NCI-H2029 (cell line): ENCODE measurements around the gene HOXC9.

Experiments
- DNase-seq: peaks from one replicate; lab custom pipeline; 2025; lab: John Stamatoyannopoulos, UW

Gene HOXC9

DNA sequence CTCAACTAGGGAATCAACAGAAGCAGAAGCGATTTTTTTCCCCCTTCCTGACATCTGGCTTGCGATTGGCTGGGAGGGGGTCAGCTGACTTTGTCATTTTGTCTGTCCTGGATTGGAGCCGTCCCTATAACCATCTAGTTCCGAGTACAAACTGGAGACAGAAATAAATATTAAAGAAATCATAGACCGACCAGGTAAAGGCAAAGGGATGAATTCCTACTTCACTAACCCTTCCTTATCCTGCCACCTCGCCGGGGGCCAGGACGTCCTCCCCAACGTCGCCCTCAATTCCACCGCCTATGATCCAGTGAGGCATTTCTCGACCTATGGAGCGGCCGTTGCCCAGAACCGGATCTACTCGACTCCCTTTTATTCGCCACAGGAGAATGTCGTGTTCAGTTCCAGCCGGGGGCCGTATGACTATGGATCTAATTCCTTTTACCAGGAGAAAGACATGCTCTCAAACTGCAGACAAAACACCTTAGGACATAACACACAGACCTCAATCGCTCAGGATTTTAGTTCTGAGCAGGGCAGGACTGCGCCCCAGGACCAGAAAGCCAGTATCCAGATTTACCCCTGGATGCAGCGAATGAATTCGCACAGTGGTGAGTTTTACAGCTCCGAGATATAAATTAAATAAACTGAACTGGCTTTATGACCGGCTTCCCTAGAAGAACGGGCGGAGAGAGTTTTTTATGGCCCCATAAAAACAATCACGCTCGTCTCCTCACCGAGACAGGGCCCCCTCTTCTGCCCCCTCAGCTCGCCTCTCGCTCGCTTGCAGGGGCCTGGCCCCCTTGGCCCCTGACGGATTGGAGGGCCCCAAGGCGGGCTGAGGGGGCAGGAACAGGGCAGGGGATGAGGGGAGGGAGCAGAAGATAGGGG is 28.6 kb downstream of the HOXC9 start, which contains the start of gene HOXC6:
Gene HOXC6, plus strand, starts transcription at position 127 of the 888 bp plus-strand sequence. Its CDS starts 82 bp downstream, at position 209.
- no peak for DNase-seq

DNA sequence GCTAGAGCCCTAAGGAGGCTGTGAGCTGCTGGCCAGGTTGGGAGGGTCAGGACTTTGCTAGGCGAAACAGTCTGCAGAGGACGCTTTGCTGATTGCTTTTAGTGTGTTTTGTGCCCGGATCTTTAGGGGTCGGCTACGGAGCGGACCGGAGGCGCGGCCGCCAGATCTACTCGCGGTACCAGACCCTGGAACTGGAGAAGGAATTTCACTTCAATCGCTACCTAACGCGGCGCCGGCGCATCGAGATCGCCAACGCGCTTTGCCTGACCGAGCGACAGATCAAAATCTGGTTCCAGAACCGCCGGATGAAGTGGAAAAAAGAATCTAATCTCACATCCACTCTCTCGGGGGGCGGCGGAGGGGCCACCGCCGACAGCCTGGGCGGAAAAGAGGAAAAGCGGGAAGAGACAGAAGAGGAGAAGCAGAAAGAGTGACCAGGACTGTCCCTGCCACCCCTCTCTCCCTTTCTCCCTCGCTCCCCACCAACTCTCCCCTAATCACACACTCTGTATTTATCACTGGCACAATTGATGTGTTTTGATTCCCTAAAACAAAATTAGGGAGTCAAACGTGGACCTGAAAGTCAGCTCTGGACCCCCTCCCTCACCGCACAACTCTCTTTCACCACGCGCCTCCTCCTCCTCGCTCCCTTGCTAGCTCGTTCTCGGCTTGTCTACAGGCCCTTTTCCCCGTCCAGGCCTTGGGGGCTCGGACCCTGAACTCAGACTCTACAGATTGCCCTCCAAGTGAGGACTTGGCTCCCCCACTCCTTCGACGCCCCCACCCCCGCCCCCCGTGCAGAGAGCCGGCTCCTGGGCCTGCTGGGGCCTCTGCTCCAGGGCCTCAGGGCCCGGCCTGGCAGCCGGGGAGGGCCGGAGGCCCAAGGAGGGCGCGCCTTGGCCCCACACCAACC is 29.8 kb downstream of the HOXC9 start:
- no peak for DNase-seq

DNA sequence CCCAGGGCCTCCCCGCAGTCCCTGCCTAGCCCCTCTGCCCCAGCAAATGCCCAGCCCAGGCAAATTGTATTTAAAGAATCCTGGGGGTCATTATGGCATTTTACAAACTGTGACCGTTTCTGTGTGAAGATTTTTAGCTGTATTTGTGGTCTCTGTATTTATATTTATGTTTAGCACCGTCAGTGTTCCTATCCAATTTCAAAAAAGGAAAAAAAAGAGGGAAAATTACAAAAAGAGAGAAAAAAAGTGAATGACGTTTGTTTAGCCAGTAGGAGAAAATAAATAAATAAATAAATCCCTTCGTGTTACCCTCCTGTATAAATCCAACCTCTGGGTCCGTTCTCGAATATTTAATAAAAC is 30.5 kb downstream of the HOXC9 start:
- DNase-seq: no peak

DNA sequence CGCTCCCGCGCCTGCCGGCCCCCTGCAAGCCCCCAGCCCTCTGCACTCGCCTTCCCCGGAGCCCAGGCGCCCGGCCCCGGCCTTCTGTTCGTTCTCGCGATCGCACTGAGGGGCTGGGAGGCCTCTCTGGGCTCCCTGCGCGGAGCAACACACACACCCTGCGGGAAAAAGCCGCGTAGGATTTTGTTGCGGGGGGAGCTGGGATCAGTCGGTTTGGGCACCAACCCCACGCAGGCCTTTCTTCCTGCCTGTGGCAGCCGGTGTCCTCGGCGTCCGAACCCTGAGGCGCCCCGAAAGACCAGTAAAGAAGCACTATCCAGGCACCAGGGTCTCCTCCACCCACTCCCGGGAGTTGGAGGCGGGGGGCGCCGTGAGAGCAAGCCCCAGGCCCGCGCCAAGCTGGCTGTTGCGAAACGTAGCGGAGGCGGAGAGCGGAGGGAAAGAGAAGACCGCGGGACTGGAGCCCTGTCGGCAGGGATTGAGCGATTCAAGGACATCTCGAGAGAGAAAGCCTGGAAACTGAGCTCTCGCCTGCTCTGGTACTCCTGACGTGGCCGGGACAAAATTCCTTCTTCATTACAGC is 31.0 kb downstream of the HOXC9 start:
- no peak for DNase-seq

DNA sequence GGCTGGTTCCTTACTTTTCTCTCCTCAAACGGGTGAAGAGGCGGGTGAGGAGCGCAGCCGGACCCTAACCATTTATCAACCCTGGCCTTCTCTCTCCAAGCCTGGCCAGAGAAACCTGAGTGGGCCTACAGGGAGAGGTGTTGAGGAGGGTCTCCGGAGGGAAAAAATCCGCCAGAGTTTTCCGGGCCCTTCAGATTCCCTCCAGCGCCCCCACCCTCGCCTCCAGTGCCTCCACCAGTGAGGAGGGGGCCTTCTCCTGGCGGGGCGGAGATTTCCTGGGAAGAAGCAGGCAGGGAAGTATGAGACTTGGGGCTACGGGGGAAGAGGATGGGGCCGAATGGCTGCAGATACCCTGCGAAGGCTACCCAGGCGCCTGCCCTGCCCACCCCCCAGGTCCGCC is 31.5 kb downstream of the HOXC9 start:
- no peak for DNase-seq

DNA sequence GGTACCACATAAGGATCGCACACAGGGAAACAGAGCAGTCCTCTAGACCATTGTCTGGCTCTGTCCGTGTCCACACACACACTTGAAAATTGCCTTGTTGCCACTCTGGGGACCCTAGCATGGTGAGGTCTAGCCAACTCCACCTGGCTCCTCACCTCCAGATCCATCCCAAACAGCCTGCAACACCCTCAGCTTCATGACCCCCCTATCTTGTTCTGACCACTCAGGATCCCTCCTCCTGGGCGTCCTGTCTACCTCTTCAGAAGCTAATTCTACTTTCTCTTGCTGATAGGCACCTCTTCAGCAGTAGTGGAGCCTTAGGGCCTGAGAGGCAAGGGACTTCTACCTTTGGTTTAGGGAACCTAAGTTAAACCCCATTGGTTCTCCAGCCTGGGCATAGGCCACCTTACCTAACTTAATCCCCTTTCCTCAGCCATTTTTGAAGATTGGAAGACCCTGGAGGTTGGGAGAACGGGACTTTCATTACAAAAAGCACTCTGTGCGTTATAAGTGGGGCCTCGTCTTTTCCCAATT is 32.2 kb downstream of the HOXC9 start:
- DNase-seq: no peak

DNA sequence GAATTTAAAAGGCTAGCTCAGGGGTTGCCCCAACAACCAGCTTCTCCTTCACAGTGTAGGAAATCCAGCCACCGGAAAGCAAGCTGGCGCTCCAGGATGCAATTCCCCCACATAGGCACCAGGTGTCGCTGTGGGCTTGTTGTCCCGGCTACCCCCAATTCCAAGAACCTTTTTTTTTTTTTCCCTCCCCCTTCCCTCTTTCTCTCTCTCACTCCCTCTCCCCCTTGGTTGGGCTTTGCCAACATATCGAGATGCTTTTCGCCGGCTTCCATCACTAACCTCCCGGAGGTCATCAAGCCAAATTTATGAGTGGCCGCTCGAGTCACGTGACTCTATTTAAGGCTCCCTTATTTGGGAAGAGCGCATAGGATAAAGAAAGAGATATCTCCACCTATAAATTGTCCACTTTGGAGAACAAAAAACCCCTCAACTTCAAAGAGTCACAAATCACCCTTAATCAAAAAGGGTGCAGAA is 32.7 kb downstream of the HOXC9 start, which contains the start of gene HOXC5:
Gene HOXC5, plus strand, starts transcription at position 424 of the 474 bp plus-strand sequence. CDS start 73 bp downstream, outside the sequence.
- DNase-seq: peak; percentile 22

DNA sequence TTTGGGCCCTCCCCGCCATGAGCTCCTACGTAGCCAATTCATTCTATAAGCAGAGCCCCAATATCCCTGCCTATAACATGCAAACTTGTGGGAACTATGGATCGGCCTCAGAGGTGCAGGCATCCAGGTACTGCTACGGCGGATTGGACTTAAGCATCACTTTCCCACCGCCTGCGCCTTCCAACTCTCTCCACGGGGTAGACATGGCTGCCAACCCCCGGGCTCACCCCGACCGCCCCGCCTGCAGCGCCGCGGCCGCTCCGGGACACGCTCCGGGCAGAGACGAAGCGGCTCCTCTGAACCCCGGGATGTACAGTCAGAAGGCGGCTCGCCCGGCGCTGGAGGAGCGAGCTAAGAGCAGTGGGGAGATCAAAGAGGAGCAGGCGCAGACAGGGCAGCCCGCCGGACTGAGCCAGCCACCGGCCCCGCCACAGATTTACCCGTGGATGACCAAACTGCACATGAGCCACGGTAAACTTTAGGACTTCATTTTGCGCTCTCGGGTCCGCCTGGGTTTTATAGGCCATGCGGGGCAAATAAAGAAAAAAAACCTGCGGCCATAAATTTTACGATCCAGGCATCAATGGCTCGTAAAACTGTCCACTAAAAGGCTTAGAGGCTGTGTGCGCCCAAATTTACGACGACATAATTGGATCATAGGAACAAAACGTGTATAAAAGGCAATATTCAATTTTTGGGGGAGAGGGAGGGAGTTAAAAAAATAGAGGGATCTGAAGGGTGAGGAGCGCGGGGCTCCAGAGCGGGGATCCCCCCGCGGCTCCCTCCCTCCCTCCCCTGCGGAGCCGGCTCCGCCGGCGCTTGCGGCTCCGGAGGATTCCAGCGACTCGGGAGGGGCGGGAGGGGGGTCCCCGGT is 33.4 kb downstream of the HOXC9 start:
- no peak for DNase-seq

DNA sequence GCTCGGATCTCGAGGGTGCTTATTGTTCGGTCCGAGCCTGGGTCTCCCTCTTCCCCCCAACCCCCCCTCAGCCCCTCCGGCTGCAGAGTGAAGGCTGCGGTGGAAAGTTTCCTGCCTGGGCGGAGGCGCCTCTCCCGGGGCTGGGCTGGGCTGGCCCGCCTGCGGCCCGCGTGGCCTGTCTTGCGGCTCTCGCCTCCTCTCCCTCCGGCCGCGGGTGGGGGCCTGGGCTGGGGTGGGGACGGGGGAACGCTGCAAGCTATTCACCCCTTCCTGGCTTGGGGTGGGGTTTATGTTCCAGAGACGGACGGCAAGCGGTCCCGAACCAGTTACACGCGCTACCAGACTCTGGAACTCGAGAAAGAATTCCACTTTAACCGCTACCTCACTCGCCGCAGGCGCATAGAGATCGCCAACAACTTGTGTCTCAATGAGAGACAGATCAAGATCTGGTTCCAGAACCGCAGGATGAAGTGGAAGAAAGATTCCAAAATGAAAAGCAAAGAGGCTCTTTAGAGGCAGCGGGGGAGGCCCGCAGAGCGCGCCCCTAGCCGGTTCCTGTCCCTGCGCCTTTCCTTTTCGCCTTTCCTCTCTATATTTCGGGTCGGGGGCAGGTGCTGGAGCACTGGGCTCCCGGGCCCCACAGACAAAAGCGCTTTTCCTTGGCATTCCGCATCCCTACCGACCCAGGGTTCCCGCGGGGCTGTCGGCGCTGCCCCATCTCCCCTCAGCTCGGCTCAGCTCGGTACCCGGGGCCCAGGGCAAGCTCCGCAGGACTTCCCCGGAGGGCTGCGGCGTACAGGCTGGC is 34.2 kb downstream of the HOXC9 start:
- DNase-seq: no peak

DNA sequence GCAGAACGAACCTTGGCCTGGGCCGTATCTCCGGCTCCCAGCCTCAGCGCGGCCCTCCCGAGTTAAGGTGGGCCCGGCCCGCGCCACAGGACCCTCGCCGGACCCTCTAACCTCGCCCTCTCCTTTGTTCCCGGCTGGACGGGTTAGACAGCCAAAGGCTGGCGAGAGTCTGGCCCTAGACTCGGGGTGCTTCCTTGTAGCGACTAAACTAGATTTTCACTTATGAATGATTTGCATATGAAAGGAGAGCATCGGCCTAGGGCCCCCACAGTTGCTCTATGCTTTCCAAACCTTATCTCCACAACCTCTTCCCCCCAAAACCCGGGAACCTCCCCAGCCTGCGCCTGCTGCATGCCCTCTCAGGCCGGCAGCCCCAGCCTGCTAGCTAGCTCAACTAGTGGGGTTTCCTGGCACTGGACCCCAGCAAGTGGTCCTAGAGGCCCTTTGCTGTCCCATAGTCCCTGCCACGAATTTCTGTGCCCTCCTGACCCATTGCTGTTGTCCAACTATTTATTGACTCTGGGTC is 34.9 kb downstream of the HOXC9 start:
- DNase-seq: no peak

DNA sequence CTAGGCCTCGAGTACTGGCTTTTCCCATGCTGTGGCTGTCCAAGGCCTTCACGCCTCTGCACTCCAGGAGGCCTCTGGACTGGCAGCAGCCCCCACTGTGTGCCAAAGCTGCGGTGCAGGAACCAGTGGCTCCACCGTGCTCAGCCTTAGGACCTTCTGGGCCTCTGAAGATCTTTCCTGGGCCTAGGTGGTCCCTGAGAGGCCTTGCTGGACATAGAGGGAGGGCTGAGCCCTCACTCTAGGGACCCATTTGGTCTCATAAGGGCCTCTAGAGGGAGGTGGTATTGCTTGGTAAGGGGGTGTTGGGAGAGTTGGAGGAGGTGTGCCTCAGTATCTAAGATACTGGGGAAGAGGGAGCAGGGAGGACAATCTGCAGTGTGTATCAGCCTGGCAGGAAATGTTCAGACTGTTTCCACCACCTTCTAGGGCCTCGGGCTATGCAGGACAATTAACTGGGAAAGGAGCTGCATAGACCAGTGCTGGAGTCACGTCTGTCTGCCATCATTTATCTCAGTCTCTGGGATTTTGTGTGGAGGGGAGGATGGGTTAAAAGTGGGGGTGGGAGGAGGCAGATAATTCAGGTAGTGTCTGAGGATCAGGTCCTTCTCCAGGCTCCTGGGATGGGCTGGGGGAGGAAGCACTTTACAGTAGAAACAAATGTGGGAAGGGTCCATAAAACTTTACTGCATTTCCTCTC is 35.8 kb downstream of the HOXC9 start:
- DNase-seq: no peak

DNA sequence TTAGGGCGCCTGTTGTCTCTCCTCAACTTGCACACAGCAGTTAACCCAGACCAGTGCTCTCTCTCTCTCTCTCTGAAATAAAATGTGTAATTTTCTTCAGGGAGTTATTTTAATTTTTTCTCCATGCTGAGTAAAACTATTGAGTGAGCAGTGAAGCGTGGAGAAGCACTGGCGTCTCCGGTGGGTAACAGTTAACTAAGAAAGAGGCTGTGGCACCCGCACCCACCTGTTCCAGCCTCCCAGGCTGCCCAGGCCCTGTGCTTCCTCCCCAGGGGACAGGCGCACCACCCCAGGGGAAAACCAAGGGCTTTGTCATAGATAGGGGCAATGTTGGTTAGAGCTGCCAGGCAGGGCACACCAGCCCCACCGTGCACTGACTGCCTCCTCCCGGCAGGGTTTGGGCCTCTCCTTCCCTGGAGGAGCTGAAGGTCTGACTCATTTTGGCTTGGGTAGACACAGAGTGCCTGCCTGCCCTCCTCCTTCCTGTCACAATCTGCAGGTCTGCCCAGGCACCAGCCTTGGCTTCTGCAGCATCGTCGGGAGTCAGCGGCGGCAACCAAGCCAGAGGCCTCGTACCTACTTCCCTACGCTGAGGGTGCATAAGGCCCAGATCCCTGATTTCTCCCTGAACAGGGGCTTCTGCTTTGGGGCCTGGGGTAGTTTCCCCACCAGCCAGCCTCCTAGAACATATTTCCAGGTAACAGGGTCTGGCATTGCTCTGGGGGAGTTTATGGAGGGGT is 36.8 kb downstream of the HOXC9 start:
- DNase-seq: no peak

DNA sequence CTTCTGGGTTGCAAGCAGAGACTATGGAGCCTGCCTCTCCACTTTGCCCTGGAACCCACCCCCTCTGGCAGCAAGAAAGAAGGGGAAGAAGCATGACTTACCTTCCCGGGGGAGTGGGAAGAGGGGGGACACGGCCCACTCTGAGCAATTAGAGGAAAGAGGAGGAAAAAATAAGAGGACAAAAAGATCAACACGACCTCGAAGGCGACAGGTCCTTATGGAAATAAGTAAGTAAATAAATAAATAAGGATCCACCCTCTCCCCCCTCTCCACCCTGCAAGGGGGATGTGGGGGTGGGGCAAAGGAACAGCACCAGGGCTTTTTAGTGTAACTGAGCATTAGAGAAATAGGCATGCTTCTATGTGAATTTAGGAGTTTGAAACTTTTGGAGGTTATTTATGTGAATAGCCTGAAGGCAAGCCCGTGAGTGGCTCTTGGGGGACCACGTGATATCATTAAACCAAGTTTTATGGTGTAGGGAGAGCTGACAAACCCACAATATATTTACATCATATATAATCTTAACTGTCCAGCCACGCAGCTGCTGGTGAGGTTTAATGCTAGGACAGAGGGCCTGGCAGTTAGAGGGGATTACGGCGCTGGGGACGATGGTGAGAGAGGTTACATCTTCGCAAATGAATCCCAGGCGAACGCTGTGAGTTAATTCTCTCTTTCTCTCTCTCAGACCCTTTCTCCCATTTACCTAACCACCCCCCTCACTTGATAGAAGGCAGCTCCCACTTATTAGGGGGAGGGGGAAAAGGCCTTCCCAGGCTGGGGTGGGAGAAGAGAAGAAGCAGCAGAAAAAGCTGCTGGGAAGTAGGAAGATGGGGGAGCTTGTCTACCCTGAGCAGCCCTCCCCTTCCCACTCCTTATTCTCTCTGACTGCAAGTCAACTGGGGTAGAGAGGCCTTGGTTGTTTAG is 37.7 kb downstream of the HOXC9 start:
- DNase-seq: no peak

DNA sequence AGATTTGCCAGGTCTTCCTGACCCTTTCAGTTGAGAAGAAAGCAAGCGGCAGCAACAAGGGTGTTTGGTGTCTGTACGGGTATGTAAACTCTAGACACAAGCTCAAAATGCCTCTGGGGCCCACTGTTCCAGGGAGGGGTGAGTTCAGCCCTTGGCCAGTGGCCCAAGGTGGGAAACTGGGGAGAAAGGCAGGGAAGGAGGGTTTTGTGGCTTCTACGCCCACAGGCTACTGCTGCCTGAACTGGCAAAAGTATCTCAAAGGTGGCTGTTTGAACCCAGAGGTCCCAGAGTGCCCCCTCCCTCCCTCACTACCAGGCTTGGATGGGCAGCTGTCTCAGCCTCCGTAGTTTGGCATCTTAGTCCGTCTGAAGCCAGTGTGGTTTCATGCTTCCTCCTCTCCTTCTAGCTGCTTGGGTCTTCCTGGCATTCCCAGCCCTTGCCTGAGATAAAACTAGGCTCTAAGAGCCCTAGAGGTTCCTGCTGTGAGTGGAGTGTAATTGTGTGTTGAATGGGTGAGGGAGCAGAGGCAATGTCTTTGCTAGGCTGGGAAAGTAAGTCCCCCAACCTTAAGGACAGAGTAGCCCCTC is 38.4 kb downstream of the HOXC9 start:
- no peak for DNase-seq

DNA sequence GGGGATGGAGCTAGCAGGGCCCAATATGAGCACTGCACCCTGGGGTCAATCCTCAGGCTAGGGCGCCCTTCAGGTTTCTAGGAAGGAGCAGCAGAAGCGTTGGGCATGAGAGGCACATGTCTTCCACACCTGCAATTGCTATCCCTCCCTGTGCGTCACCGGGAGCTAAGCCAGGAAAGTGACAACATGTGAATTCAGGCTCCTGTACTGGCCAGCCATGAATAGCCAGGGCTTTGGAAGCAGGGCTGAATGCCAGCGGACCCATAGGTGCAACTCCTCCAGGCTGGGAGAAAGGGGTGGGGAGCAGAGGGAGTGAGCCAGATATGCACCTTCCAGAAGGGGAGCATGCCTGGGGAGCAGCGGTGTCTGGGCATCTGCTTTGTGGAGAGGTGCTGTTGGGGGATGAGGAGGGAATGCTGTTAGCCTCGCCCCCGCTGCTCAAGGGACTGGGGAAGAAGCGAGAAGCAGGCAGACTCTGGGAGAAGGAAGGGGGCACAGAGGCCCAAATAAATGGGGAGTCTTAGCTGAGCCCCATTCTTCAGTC is 39.0 kb downstream of the HOXC9 start:
- DNase-seq: no peak

DNA sequence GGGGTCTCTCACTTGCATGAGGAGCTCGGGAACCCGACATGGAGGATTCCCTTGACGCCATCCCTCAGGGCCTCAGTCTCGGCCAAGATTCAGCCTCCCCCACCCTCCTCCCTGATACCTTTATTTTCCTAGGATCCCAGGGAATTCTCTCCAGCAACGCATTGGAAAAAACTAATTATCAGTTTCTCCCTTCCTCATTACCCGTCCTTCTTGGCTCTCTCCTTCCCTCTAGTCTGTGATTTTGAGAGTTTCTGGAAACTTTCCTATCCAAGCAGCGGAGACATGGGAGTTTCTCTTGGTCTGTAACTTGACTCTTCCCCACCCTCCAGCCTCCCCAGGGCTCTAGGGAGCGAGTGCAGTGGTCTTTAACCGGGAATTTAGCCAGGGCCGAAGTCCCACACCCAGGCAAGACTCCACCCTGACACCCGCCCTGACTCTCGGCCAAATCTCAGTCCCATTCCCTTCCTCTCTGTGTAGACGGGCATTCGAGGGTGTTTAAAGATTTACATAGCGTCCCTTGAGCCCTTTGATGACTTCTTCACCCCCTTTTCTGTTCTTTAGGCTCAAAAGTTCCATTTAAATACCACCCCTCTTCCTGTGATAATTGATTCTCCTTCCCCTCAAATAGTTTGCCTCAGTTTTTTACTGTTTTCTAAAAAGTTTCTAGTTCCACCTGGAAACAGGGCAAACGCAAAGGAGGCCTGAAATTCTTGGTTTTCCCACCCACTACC is 39.6 kb downstream of the HOXC9 start:
- no peak for DNase-seq
